ENCODE results near the gene DLX5.

DLX5 gene

DNA sequence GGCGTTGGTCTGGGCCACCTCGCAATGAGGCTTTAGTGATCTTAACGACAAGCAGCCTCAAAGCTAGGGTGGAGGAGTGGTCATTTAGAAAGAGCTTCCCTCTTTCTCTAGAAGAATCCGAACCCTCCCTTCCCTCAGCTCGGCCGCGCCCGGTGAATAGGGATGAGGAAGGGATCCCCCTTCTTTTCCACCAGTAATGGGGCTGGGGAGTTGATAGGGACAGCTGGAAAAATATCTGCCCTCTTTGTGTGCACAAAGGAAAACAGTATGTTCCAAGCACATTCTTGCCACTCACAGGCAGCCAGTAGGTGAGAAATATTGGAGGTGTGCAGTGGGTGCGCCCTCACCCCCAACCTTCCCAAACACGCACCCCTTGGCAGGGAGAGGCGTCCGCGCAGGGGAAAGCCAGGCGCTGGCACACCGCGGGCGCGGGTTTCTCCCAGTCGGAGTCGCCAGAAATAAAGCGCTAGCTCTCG, 6.5 kb downstream of the DLX5 start:
- DNase-seq (ENCODE audit: low read depth), result no peak

DNA sequence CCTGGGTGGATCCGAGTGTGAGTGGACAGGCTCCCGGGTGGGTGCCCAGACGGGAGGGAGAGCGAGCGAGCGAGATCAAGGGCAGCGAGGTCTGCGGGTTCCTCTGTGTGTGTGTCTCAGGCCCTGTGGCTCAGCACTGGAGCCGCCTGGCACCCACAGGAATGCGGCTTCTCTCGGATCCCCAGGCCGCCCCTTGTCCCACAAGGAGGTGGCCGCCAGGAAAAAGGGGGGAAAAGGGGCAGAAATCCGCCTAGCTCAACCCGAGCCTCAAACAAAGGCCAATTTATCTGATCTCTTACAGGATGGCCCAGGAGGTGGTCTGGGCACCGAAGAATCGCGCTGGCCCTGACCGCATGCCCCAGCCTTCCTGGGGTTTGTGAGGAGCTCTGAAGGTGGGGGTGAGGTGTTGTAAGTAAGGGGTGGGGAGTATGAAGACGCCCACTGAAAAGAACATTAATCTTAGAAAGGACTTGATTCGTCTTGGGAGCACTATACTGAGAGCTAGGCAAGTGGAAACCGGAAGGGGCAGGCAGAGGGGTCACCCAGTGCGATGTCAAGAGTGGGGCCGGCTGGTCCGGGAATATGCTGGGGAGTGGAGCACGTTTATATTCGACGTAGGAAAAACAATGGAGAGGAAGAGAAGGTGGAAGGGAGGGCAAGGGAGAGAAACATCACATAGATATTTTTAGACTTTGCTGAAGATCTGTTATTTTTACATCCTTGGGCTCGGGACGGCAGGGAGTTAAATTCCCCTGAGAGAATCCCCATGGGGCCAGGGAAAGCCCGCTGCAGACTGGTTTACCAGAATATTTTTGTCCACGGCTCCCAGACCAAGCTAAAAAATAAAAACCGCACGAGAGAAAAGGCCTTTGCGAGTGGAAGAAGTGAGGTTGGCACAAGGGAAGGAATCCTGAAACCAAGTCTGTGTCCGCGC, 7.2 kb downstream of the DLX5 start:
- DNase-seq (ENCODE audit: low read depth), result no peak

DNA sequence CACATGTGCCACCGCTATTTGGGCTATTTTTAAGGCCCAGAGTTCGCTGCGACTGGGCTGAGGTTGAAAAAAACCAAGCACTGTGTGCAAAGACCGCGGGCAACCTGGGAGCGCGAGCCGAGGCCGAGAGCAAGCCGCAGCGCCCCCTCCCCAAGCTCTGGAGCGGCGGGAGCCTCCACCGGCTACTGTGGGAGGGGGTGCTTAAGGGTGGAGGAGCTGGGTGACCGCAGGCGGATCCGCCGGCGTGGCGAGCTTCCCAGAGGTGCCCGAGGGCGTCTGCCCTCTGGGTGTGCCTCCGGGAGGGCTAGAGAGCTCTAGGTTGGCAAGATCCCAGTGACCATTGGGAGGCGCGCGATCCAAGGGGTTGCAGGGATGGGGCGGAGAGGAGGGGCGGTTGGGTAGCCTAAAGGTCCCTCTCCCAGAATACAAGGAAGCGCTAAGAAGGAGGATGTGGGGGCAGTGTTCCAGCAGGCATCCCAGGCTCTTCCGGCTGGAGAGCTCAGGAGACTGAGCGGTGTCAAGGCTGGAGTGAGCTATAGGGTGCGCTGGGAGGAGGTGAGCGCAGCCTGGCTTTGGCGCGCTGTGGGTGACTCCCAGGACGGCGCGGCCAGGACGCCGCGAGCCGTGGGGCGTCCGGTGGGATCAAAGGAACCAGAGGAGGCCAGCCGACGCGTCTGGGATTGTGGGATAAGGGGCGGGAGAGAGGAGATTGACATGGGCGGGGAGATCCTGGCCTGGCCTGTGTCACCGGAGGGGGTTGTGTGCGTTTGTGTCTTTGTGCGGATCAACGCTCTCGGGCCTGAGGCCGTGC, 8.0 kb downstream of the DLX5 start:
- no peak for DNase-seq (ENCODE audit: low read depth)

DNA sequence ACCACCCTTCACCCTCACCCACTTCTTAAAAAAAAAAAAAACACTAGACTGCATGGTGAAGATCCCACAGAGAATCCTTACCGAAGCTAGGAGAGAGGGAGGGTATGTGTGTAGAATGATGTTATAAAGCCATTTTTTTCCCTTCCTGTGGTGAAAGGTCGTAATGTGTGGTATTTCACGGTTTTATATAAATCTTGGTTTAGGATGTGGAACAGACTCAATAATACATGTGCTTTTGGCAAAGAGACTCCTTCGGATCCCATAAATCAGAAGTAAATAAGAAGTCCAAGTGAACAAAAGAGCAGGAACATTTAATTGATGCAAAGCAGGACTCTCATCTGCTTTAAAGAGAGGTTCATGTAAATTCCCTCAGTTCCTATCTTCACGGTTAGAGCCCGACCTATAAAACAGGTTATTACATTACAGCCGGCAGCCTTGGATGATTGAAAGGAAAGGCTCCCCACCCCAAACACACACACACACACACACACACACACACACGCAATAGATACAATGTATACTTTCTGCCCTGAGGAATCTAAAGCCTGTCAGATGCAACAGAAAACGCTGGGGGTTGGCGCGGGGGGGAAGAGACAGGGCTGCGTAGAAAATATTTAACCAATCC, 8.8 kb downstream of the DLX5 start:
- no peak for DNase-seq (ENCODE audit: low read depth)

DNA sequence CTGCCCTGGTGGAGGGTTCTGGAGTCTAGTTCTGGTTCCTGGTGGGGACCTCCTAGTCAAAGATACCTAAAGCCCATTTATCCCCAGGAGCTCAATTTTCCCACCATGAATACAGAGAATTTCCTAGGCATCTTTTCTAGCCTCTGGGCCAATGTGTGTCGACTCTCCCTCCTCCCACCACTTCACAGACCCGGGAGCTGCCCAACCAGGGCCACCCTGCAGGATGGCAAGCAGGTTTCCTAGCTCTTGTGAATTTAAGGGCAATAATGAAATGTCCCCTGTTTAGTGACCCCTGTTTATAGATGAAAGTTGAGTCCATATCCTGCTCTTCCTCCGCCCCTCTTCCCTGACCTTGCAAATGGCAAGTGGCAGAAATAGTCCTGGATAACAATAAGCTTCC, 9.4 kb downstream of the DLX5 start:
- DNase-seq (ENCODE audit: low read depth), result no peak

DNA sequence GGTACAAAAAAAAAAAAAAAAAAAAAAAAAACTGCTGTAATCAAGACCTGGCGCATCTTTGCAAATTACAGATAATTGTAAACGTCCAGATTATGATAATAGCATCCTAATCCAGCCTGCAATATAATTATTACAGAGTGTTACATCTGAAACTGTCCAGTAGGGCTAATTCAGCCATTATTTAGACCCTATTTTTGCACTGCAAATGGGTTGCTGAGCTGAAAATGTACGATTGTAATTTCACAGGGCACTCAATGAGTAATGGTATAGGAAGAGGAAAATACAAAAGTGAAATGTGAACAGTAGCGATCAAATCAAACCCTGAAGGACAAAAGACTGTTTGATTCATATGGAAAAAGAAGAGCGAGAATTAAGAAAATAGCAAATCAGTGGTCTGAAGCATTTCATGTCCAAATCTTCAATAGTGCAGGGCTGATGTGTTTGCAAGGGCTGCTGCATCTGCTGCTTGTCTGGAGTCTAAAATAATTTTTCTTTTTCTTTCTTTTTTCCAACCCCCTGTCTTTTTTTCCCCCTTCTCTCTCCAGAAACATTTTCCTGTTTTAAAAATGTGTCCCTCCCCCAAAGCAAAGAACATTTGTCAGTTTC, 10.4 kb downstream of the DLX5 start:
- DNase-seq (ENCODE audit: low read depth), result no peak

DNA sequence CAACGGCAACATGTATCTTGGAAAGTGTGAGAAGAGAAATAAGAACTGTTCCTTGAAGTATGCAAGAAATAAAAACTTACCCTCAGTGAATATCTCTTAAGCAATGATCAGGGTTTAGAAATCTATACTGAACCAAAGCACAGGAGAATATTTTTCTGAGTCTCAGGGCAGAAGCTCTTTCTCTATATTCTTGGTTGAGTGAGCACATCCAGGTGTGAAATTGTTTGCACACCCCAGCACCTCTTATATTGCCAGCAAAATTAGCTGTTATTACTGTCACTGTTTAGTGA, 10.8 kb downstream of the DLX5 start:
- no peak for DNase-seq (ENCODE audit: low read depth)

DNA sequence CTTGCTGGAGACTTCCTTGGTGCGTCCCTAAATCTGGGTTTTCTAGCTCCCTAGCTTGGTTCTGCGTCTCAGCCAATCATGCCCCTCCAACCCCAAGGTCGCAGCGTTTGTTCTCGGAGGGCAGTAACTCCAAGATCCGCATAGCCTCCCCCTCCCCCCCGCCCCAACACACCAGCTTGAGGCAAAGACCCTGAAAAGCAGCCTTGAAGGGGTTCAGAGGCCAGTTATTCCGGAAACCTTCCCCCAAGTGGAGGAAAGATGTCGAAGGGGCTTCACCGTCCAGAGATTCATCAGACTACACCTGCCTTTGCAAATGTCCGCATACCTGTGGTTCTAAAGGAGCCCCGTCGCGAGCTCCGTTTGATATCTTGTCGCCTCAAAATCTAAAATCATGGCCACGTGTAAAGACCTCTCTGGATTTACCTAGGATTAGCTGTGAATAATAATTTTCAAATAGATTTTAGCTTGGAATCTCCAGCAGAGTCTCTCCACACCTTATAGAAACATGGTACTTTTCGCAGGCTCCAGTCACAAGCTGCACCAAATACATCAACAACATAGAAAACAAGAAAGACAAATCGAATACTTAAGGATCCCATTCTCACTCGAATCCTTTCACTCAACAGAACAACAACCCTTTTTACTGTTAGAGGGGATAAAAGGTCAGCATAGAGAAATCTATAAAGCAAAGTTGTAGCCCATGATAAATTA, 11.3 kb downstream of the DLX5 start:
- DNase-seq (ENCODE audit: low read depth), result no peak

DNA sequence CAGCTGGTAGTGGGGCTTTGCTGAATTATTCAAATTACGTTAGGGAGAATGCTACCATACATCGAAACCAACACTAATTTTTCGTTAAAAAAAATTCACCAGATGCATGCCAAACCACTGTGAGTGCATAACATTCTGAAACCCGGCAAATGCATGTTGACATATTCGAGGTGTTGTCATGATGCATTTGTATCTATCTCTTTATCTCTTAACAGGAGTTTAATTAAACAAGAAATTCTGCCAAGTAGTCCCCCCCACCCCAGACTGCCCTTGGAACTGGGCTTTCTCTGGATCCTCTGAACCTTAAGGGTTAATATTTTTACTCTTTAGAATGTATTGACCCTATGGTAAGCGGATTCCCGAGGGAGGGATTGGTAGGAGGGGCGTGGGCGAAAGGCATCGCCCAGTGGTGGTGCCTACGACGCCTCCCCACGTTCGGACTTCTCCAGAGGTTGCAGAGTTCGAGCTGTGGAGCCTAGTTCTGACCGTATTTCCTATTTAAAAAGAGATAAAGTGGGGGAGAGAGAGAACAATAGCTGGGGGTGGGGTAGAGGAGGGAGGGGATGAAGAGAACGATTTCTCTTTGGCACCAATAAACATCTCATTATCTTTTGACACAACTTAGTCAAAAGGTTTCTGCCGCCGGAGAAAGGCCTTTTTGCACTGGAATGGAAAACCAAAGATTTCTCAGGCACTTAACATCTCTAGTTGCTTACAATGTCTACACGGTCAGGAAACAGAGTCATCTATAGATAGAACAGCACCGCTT, 12.1 kb downstream of the DLX5 start:
- DNase-seq (ENCODE audit: low read depth), result no peak

DNA sequence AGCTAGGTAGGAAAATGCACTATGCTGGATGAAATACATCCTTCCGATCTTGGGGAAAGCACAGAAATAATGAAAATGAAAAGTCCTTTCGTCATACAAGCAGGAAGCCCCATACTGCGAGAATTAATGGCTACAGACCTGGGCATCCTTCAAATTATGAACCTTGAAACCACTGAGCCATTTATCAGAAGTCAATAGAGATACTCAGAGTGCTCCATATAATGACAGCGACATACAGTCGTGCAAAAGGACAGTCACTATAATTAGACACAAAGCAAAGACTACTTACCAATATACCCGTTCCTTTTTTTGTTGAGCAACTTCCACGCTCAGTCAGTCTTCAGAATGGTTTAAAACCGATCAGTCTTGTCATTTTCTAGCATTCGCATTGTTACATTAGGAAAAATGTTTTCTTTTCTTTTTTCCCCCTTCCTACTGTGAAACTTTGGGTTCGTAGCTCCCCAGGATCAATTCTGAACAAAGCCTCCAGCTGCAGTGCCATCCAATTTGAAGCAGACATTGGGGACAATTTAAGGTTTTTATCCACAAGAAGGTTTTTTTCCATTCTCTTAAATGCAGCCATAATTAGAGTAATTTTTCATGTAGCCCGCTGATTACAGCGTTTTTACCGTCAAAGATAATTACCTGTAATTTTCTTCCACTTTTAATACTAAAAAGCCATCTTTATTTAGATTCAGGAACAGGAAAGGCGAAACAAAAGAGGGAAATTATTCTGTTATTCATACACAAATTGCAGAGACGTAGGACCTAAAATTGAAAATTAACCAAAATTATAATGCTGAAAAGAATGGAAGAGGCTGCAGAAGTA, 12.9 kb downstream of the DLX5 start:
- no peak for DNase-seq (ENCODE audit: low read depth)

DNA sequence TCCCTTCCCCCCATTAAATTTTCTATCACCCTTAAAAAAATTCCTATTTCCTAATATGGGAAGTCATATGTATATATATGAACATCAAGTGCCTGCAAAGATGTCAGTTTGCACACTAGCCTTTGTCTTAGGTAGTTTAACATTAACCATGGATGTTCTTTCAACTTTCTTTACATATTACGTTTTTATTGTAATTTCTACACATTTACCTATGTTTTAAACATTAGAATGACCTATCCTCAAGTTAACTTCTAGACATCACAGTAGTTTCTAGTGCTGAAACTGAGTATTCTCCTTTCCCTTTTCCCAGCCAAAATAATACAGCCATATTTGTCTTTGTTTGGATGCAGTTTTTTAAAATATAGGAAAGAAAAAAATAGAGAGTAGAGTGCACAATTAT, 13.5 kb downstream of the DLX5 start:
- DNase-seq (ENCODE audit: low read depth), result no peak

DNA sequence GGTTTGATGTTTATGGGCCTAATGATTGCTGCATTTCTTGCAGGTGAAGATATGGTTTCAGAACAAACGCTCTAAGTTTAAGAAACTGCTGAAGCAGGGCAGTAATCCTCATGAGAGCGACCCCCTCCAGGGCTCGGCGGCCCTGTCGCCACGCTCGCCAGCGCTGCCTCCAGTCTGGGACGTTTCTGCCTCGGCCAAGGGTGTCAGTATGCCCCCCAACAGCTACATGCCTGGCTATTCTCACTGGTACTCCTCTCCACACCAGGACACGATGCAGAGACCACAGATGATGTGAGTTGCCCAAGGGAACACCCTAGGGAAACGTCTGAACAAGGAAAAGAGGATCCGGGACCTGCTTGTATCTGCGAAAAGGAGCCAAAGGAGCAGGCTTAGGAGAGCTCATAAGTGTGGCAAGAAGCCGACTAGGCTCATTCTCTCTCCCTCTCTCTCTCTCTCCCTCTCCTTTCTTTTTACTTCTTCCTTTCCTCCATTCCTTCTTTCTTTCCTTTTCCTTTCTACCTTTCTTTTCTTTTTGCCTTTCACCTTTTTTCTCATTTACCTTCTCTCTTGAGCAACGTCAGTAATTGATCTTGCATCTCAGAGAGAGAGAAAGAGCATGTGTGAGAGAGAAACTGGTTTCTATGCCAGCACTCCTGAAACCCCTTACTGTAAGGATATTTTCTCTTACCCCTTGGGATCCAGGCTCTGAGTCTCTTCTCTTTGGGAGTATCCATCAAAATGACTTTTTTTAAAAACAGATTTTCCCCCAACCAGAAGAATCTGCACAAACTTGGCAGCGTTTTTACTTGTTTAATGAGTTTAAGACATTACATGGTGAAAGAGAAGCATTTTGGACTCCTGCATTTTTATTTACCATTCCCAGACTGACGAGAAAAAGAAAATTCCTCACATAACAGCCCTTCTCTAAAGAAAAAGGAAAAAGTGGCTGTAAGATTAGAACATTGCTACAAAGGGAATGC, 14.6 kb downstream of the DLX5 start:
- no peak for DNase-seq (ENCODE audit: low read depth)

DNA sequence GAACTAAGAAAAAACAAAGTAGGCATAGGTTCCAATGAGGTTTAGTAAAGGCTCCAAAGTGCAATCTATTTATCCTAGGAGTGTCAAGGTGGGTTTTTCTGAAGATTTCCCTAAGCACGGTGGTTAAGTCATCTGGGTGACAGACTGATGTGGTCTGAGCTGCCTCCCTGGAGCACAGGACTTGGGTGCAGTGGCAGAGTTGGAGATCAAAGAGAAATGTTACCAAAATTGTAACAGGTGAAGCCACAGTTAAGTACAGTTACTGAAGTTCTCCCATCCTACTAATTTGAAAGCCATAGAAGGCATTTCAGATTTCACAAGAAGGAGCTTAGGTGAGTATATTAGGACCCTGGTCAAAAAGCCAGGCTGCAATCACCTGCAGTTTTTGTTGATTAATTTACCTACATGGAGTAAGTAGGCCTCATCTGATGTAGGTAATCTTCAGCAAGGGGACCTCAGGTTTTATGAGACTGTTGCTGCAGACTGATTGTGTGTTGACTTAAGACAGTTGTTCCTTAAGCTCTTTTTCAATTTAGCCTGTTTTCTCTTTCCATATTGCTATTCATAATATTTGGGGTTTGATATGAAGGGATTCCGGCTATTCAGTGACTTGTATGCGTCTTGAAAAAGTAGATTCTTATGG, 16.2 kb downstream of the DLX5 start:
- DNase-seq (ENCODE audit: low read depth), result no peak

DNA sequence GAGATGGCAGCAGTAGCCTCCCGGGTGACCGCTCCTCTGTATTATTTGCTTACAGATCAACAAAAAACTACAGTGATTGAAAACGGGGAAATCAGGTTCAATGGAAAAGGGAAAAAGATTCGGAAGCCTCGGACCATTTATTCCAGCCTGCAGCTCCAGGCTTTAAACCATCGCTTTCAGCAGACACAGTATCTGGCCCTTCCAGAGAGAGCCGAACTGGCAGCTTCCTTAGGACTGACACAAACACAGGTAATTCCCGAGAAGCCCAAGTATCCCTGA, 17.1 kb downstream of the DLX5 start:
- no peak for DNase-seq (ENCODE audit: low read depth)

DNA sequence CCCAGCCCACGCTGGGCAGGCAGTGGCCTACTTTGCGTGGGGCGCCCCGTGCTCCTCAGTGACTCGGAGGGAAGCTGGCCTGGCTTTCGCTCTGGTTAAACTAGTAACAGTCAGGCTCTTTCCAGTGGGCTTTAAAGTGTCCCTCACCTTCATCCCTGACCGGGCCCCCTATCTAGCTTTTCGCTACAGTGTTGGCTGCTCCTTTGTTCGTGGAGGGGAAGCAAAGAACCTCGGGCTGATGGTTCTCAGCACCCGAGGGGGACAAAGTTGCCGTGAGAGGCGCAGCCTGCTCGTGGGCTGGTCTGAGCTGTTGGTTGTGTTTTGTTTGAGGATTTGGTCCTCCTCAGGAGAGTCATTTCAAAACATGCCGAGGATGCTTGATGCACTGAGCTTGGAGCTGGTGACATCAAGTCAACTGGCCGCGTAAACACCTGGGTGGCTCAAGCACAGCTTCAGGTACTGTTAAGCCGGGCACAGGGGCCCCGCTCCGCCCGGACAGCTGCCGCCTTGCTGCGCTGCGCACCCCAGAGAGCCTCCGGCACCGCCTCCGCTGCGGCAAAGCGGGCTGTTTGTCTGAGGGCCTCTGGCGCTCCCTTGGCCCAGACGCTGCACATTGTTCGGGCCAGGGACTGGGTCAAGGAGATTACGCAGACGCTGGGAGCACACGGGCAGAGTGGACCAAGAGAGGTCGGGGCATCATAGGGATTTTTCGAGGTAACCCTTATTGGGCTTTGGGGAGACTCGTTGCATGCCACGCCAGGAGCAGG, 17.6 kb downstream of the DLX5 start:
- no peak for DNase-seq (ENCODE audit: low read depth)

DNA sequence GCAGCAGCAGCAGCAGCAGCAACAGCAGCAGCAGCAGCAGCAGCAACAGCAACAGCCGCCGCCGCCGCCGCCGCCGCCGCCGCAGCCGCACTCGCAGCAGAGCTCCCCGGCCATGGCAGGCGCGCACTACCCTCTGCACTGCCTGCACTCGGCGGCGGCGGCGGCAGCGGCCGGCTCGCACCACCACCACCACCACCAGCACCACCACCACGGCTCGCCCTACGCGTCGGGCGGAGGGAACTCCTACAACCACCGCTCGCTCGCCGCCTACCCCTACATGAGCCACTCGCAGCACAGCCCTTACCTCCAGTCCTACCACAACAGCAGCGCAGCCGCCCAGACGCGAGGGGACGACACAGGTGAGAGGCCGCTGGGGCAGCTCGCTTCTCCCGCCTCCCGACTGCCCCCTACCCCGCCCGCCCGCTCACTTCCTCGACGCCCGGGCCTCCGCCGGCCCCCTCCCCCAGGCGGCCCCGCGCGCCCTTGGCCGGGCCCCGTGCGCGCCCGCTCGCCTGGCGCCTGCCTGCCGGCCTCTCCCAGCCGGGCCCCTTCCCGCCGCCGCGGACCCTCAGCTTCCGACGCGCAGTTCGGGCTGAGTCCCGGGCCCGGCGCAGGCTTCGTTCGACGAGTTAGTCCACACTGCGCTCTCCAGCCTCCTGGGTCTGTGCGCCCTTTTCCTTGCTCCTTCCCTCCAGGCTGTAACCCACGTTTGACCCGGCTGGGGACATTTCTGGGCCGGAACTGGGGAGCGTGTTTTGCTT, 18.4 kb downstream of the DLX5 start:
- DNase-seq (ENCODE audit: low read depth), result no peak
